Measurements from ENCODE around the gene ANKRD10. TPM values are rescaled to one million over a fixed set of nuclear protein-coding genes. Genes with fewer than 3 reads are reported as not detected.

ANKRD10 gene
- total and polyA plus RNA-seq, 10 of the 15 experiments (the other 5 are each of a cell fraction or from before 2014, with no cell fraction given): 47.1 to 199 (median 97.2) TPM

DNA sequence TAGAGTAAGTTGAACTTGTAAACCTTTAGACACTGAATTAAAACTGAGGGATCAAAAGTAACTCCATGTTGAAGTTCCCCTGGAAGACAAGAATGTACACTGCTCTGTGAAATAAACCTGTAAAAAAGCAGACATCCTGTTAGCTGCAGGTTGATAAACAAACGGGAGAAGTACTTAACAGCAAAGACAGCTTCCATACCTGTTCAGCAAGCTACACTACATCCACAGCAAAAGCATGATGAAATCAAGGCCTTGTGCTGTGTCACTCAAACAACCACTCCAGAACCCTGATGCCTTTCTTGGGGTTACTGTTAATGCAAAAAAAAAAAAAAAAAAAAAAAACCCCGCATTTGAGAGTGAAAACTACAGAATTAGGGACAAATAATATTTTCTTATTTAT, 20.8 kb downstream of the ANKRD10 start:
- no peak overlapping the region for H3K27ac ChIP-seq (ENCODE audit: control insufficient read depth, insufficient read depth)
- DNase-seq (ENCODE audit: low read depth, low spot score) (no peak), ATAC-seq (no peak), FAIRE-seq (no peak)
- no peaks in the 10 kb centered on the region for H3K27me3 ChIP-seq (replicated peaks in 1 of 2; ENCODE audit: control insufficient read depth in 2 of 2, insufficient read depth in 2 of 2, low read length in 1 of 2)
- WGBS (ENCODE audit: insufficient coverage, insufficient replicate concordance, low lambda C conversion rate, missing lambda C conversion rate): 100% methylated on average over 2 of the region's 2 CpGs
- RAD21 ChIA-PET (ENCODE audit: unreplicated experiment): interaction anchor here (0.7 kb wide), 1 partner anchor 74 kb away, joined by 3 read pairs; no protein-coding TSS in a partner anchor
- no peak overlapping the region for H2AFZ ChIP-seq (ENCODE audit: control insufficient read depth, low read depth, low read length)
- in situ Hi-C loops (cut with MboI) (no loop called here), intact Hi-C loops (cut with micrococcal nuclease; ENCODE audit: unreplicated experiment) (no loop called here)
- H3K4me1 ChIP-seq (ENCODE audit: control insufficient read depth, insufficient read depth, low read length): no peaks in the 10 kb centered on the region
- no TSS peak for BruUV-seq (replicated peaks)
- no peaks in the 10 kb centered on the region for H3K79me2 ChIP-seq (ENCODE audit: control insufficient read depth, insufficient read depth, low read length)
- H3K4me2 ChIP-seq (ENCODE audit: control insufficient read depth, insufficient read depth): no peak overlapping the region
- SMC1A ChIA-PET (ENCODE audit: uncharacterized antibody, unreplicated experiment): interaction anchor here (1.8 to 2.9 kb wide), 2 partner anchors 11 to 155 kb away, joined by 4 to 11 read pairs; no protein-coding TSS in a partner anchor
- no peak overlapping the region for H3K4me3 ChIP-seq
- no peak overlapping the region for H3K9ac ChIP-seq (ENCODE audit: control insufficient read depth, insufficient read depth, low read length)
- POLR2A ChIA-PET: interaction anchor here (0.5 to 1.1 kb wide), 6 partner anchors 11 to 858 kb away, joined by 3 to 13 read pairs (median 4); no protein-coding TSS in a partner anchor
- TF ChIP-seq HDAC6 (IDR thresholded peaks at IDR 0.05; ENCODE audit: unreplicated experiment): no peak
- no peak for TF ChIP-seq SMARCA5 (IDR thresholded peaks at IDR 0.05)
- TF ChIP-seq, protein P1, sequence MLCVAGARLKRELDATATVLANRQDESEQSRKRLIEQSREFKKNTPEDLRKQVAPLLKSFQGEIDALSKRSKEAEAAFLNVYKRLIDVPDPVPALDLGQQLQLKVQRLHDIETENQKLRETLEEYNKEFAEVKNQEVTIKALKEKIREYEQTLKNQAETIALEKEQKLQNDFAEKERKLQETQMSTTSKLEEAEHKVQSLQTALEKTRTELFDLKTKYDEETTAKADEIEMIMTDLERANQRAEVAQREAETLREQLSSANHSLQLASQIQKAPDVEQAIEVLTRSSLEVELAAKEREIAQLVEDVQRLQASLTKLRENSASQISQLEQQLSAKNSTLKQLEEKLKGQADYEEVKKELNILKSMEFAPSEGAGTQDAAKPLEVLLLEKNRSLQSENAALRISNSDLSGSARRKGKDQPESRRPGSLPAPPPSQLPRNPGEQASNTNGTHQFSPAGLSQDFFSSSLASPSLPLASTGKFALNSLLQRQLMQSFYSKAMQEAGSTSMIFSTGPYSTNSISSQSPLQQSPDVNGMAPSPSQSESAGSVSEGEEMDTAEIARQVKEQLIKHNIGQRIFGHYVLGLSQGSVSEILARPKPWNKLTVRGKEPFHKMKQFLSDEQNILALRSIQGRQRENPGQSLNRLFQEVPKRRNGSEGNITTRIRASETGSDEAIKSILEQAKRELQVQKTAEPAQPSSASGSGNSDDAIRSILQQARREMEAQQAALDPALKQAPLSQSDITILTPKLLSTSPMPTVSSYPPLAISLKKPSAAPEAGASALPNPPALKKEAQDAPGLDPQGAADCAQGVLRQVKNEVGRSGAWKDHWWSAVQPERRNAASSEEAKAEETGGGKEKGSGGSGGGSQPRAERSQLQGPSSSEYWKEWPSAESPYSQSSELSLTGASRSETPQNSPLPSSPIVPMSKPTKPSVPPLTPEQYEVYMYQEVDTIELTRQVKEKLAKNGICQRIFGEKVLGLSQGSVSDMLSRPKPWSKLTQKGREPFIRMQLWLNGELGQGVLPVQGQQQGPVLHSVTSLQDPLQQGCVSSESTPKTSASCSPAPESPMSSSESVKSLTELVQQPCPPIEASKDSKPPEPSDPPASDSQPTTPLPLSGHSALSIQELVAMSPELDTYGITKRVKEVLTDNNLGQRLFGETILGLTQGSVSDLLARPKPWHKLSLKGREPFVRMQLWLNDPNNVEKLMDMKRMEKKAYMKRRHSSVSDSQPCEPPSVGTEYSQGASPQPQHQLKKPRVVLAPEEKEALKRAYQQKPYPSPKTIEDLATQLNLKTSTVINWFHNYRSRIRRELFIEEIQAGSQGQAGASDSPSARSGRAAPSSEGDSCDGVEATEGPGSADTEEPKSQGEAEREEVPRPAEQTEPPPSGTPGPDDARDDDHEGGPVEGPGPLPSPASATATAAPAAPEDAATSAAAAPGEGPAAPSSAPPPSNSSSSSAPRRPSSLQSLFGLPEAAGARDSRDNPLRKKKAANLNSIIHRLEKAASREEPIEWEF (IDR thresholded peaks at IDR 0.05; ENCODE audit: insufficient replicate concordance, low read depth, low read length): no peak
- no peaks in the 10 kb centered on the region for H4K20me1 ChIP-seq (ENCODE audit: control insufficient read depth, insufficient read depth)
- CTCF ChIA-PET: interaction anchor here (0.9 to 2.3 kb wide), 4 partner anchors 10 to 15 kb away, joined by 3 to 8 read pairs (median 4); no protein-coding TSS in a partner anchor
- no peaks in the 10 kb centered on the region for H3K9me3 ChIP-seq (replicated peaks; ENCODE audit: control insufficient read depth, insufficient read depth, low read length)
- peaks cover 0 to 23% of the 10 kb centered on the region in 2 experiments; a peak in 3 of 4 replicates for H3K36me3 ChIP-seq (ENCODE audit: control insufficient read depth in 2 of 2, insufficient read depth in 2 of 2, low read length in 1 of 2)
